Left kidney (tissue), 8 donors: Measurements from ENCODE around the gene TASL. TPM values are rescaled to one million over a fixed set of nuclear protein-coding genes. Genes with fewer than 3 reads are reported as not detected.
"Not testable (repeated sequence)": the region's sequence is repeated elsewhere in the genome, so short reads cannot be mapped to it uniquely, and the experiment has no call there.

Experiments used
- DNase-seq: peaks from one replicate; pipeline ENCODE4 v3.0.0-alpha.2; 2013
- long read RNA-seq, 8 donors: transcript quantifications; one replicate each; lab custom pipeline, GENCODE V29; 2026
- polyA plus RNA-seq: library from polyadenylated mRNA; unstranded; fragments of 120-200 nt; gene quantifications from one replicate; pipeline ENCODE4 v1.2.1, GENCODE V29; 2013; ENCODE audit not compliant: insufficient read length

The TASL gene, protein sequence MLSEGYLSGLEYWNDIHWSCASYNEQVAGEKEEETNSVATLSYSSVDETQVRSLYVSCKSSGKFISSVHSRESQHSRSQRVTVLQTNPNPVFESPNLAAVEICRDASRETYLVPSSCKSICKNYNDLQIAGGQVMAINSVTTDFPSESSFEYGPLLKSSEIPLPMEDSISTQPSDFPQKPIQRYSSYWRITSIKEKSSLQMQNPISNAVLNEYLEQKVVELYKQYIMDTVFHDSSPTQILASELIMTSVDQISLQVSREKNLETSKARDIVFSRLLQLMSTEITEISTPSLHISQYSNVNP
- polyA plus RNA-seq, result 0.47 TPM
- long read RNA-seq, donor 1, result 0 reads
- long read RNA-seq, donor 2, result 0 reads
- long read RNA-seq, donor 3, result 0 reads
- long read RNA-seq, donor 4, result 0 reads
- long read RNA-seq, donor 5, result 0 reads
- long read RNA-seq, donor 6, result 0 reads
- long read RNA-seq, donor 7, result 0 reads
- long read RNA-seq, donor 8, result 0 reads

DNA sequence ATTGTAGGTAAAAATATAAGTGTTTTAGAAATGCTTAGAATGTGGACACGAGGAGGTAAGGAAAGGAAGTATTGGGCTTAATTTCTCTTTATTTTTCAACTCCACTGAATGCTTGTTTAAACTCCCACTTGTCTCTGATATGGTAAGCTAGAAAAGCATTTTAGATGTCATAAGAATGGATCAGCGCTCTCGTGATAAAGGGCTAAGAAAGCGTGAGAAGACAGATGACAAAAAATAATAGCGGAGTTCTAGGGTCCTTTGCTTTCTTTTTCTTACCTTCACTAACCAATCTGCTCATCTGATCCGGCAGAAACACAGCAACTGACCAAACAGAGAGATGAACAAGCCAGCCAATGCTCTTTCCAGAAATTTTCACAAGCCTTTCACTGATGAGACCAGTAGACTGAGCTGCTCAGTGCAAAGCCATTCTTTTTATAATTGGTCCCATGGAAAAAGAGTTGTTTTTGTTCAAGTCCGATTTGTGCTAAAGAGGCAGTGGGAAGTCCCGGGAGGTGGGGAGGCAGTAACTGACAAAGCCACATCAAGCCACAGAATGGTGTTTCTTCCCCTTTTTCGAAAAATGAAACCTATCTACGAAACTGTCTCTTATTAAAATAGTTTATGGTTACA, at the start of gene TASL:
Gene TASL (minus strand): TSS at position 405 of the 630 bp plus-strand sequence. CDS start 17,411 bp downstream, outside the sequence.
- no peak for DNase-seq

DNA sequence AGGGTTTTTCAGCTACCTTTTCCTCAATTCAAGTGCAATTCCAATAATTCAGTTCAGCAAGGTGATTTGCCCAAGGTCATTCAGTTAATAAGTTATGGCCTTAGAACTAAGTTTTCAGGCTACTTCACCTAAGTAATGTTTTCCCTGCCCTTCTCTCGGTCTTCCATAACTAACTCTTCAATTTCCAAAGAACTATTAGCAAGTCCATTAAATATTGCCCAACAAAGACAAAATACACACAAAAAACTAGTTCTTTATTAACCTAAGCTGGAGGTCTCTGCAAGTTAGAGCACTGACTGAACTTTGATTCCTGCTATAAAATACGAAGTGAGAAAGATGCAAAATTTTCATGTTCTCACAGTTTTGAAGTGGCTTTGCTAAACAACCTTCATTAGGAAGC, 48.8 kb upstream of the TASL start:
- no peak for DNase-seq

DNA sequence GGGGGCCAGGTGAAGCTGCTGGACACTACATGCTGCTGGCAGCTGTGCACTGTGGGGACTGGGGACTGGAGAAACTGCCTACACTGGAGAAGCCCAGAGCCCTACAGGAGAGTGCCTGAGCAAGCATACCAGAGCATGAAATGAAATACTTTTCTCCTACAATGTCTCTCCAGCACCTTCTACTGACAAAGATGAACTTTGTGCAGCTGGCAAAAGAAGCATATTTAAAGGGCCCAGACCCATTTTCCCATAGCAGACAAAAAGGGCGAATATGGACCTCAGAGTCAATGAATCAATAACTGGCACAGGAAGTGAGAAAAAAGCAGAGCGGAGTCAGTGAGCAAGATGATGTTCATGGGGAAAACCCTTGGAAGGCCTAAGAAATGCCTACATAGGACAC, 44.8 kb upstream of the TASL start:
- no peak for DNase-seq

DNA sequence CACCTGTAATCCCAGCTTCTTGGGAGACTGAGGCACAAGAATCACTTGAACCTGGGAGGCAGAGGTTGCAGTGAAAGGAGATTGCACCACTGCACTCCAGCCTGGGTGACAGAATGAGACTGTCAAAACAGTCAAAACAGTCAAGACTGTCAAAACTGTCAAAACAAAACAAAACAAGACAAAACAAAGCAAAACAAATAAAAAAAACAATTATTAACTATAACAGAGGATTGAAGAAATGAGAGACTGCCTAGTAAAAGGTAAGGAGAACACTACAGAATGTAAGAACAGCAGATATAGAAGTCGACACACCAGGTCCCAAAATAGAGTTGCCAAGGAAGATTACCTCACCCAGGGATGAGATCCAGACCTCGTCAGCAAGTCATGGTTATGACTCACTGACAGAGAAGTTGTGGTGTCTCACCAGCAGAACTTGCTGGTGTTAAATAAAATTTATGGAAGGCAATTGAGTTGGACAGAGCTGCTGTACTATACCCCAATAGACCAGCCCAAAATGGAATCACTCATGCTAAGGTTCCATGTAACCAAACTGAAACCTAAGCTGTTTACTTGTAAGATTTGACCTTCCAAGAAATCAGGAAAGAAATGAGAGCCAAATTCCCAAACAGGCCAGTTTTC, 43.5 kb upstream of the TASL start:
- DNase-seq, result no peak

DNA sequence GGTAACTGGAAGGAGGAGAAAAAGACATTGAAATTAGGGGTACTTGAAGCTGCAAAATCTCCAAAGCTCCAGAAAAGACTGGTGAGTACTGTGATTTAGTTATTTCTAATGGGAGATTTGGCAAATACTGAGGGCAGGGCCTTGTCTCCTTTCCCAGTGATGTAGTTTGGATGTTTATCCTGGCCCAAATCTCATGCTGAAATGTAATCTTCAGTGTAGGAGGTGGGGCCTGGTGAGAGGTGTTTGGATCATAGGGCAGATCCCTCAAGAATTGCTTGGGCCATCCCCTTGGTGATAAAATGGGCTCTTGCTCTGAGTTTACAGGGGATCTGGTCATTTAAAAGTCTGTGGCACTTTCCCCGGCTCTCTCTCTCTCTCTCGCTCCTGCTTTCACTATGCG, 42.6 kb upstream of the TASL start:
- DNase-seq, result no peak

DNA sequence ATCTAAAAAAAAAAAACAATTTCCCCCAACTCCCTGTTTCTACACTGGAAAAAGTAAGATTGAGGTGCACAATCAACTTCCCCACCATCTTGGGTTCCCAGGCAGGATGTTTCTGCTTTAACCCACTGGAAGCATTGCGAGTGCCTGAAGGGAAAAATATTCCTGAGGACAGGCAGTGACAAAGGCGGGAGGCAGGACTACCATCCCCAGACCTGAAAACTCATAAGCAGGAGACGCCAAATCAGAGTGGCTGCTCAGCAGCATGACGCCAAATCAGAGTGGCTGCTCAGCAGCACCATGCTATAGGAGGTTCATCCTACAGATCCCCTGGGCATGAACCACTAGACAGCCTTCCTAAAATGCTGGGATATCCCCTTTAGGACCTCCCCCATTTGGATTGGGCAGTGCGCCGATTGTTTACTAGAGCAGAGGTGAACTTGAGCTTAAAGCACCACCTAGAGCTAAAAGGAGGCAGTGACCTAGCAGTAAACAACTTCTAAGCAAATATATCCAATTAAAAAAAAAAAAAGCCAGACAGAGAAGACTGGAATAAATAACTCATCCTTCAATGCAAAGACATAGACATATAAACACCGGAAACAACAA, 40.7 kb upstream of the TASL start:
- no peak for DNase-seq

DNA sequence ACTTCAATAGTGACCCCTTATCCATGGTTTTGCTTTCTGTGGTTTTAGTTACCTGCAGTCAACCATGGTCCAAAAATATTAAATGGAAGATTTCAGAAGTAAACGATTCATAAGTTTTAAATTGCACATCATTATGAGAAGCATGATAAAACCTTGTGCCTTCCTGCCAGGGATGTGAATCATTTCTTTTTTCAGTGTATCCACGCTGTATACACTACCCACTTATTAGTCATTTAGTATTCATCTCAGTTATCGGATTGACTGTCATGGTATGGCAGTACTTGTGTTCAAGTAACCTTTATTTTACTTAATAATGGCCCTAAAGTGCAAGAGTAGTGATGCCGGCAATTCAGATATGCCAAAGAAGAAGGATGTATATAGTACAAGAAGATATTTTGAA, 37.7 kb upstream of the TASL start:
- no peak for DNase-seq

DNA sequence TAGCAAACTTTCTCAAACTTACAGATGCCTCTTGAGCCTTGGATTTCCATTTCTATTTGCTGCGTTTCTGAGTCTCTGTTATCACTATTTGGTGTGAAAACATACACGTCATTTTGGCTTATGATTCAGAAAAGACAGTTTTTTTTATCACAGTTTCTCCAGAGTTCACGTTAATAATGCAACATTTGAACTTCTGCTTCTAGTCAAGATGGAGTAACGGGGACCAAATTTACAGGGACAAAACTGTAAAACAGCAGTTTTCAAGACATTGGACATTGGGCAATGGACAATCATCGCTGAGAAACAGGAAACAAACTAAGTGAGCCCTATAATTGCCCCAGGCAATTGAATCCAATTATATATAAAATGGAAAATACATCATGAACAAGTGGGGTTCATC, 36.2 kb upstream of the TASL start:
- no peak for DNase-seq

DNA sequence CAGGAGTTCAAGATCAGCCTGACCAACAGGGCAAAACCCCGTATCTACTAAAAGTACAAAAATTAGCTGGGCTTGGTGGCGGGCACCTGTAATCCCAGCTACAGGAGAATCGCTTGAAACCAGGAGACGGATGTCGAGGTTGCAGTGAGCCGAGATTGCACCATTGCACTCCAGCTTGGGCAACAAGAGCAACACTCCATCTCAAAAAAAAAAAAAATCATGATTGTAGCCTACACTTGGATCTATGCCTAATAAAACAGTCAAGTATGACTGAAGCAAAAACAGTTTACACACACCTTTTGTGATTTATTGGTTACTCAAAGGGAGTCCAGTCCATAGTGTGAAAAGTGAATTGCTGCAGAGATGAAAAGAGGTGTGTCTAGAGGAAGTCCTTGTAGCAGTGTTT, 34.7 kb upstream of the TASL start:
- no peak for DNase-seq

DNA sequence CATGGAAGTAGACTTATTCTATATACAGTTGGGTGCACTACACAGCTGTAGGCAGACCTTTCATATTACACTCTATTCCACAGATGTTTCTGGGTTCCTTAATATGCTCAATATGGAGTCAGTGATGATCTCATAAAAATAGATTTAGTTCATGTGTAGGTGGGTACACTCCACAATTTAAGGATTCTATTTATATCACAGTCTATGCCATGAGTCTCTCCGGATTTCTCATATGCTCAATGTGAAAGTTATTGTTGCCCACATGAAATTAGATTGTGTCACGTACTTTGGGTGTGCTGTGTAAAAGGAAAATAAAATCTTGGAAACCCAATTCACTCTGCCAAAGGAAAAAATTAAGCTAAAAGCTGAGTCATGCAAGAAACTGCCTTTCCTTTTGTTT, 32.5 kb upstream of the TASL start:
- no peak for DNase-seq

DNA sequence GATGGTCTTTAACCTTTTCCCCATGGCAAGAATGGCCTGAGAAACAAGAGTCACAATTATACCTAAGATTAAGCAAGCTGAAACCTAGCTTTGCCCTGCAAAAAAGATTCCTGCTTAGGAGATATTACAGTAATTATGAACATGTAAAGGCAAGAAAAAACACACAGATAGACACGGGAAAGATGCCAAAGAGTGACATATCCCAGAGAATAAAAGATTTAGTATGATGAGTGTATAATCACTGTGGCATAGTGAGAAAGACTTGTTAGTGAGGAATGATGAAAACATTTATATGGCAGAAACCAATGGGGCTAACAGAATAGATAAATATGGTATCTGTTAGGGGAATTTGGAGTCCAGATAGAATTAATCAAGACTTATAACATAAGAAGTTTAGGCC, 29.6 kb upstream of the TASL start:
- DNase-seq, result no peak

DNA sequence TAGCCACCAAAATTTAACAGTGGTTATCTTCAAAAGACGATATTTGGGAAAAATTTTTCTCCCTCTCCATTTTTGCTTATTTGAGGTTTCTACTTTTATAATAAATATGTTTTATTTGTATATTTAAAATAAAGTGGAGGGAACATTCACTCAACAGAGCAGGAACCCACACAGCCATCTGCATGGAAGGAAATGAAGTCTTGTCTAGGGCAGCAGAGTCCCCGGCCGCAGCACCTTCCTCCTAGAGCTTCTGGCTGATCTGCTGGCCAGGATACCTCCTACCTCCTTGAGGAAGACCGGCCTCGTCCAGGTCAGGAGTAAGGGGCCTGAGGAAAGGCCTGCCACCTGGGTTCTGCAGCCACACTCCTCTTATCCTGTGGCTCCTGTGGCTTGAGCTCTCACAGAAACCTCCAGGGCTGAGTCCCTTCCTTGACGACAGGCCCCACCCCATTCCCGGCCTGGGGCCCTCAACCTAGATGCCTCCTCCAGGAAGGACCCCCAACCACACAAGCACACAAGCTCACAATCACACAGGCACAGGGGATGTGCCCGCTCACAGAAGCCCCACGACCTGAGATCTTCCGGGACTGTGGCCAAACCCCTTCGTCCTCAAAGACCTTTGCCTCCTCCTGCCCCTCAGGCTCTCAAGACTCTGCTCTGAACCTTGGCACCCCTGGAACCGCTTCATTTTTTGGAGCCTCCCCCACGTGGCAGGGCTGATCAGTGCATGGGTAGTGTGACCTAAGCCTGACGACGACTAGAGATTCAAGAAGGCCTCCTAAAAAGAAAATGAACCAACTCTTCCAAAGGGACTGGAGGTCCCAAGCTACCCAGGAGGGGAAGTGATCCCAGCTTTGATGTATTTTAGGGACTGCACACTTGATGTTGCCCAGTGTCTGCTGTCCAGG, 23.0 kb upstream of the TASL start:
- DNase-seq, result not testable (repeated sequence)

DNA sequence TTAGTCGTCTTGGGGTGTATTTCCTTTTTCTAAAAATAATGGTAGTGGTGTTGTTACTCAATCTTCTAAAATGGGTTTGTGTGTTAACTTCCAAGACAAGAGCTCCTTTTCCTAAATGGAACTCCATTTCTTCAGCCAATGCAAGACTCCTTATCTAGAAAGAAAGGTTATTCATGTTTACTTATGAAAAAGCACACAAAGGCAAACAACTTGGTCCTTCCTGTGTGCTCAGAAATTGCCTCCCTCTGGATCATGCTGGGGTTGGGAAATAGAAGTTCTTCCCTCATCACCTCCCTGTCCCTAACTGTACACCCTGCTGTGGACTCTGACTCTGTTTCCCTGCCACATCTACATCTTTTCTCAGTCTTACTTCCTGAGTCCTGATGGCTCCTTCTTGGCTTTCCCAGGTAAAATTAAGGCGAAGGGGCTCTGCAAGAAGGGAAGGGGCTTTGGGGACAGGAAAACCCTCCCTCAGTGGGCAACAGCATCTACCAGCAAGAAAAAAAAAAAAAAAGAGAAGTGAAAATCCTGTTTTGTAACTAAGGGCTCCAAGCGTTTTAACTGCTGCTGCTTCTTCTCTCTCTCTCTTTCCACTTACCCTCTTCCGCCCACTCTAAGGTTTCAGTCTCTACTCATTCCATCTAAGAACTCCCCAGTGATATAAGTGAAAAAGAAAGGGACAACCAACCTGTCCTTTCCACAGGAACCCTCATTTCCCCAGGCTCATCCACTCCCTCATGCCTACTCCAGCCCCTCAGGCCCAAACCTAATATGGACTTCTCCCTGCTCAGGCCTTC, 19.8 kb upstream of the TASL start:
- DNase-seq, result no peak

DNA sequence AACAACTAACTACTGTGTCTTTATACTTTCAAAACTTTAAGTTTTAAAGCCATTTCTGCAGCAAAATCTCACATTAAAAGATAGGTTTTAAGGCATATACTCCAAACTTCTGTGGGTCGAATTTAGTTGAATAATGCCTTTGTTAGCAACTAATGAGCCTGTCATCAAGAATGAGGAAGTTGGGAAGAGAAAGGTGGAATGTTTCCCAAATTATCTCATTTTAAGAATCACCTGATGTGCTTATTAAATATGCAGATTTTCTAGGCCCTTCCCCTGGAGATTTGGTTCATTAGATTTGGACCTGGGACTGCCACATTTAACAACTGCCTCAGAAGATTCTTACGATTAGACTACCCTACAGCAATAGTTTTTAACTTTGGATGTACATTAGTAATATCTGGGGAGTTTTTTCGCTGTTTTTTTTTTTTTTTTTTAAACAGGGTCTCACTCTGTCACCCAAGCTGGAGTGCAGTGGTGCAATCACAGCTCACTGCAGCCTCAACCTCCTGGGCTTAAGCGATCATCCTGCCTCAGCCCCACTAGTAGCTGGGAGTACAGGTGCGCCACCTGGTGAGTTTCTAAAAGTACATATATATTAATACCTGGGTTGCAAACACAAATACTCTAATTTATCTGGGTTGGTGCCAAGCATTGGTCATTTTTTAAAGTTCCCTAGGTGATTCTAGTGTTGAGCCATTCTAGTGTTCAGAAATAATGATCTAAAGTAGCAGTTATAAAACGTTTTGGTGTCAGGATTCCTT, 16.1 kb upstream of the TASL start:
- no peak for DNase-seq

DNA sequence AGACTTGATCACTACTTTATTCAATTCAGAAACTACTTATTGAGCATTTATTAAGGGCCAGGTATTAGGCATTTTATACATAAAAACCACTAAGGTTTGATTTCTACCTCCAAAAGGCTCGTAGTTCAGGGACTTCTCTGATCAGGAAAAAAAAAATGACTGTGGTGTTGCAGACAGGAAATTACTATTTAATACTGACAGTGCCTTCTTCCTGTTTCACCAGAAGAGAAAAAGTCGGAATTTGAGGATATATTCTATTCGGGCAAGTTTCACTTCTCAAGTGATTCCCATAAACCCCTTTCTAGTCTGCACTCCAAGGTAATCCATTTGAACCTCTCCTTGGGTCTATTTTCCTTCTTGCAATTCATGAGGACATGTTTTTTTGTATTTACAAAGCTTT, 15.3 kb upstream of the TASL start:
- DNase-seq, result no peak

DNA sequence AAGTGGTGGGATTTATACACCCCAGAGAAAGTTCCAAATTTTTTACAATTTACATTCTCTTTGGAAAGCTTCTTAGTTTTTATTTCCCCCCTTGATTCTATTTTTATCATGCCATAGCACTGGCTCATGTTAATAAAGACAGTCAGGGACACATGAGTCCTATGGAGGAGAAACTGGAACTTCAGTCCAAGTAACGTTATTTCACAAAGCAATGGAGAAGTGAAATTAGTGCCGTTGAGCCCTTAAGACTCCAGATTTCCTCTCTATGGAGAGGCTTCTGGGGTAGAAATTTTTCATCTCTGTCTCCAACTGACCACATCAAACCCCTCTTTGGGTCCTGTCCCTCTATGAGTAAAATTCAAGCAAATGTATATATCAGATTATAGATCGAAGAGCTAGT, 12.8 kb upstream of the TASL start:
- DNase-seq, result no peak

DNA sequence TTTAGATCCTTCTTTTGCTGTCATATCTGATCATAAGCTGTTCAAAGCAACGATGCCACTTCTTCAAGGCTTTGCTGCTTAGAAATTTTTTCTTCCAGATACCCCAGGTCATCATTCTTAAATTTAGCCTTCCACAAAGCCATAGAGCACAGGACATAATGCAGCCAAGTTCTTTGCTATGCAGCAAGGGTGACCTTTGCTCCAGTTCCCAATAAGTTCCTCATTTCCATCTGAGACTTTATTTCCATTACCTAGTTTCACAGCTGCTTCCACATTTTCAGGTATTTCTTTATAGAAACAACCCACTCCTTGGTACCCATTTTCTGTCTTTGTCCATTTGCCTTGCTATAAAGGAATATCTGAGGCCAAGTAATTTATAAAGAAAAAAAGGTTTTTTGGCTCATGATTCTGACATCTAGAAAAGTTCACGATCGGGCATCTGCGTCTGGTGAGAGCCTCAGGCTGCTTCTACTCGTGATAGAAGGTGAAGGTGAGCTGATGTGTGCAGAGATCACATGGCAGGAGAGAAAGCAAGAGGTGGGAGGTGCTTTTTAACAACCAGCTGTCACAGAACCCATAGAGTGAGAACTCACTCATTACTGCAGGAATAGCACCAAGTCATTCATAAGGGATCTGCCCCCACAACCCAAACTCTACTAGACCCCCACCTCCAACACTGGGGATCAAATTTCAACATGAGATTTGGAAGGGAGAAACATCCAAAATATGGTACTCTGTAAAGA, 11.8 kb upstream of the TASL start:
- DNase-seq, result no peak

DNA sequence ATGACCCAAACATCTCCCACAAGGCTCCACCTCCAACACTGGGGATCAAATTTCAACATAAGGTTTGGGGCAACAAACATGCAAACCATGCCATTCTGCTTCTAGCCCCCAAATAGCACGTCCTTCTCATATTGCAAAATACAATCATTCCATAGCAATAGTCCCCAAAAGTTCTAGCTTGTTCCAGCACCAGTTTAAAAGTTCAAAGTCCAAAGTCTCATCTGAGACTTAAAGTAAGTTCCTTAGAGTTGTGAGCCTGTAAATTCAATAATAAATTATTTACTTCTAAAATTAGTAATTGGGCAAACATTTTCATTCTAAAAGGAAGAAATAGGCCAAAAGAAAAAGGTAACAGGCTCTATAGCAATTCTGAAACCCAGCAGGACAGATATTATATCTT, 8.9 kb upstream of the TASL start:
- DNase-seq, result no peak

DNA sequence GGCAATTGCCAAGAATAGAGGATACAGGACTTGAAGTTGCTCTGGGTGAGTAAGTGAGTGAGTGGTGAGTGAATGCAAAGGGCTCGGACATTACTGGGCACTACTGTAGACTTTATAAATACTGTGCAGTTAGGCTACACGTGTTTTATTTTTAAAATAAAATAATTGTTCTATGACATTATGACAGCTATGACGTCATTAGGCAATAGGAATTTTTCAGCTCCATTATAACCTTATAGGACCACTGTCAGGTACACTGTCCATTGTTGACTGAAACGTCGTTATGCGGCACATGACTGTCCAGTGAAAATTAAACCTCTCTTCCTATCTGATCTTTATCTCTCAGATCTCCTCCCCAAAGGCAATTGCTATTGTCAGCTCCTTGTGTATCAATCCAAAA, 5.1 kb upstream of the TASL start:
- no peak for DNase-seq
